GM18907 (cell line): ENCODE measurements around the gene MED26.

Source experiments
- ATAC-seq: cut with Tn5 transposase; IDR thresholded peaks from one replicate; pipeline ENCODE4 v1.9.1; 2021; ENCODE audit warnings: mild to moderate bottlenecking, moderate library complexity; ENCODE audit not compliant: unreplicated experiment

The MED26 gene

DNA sequence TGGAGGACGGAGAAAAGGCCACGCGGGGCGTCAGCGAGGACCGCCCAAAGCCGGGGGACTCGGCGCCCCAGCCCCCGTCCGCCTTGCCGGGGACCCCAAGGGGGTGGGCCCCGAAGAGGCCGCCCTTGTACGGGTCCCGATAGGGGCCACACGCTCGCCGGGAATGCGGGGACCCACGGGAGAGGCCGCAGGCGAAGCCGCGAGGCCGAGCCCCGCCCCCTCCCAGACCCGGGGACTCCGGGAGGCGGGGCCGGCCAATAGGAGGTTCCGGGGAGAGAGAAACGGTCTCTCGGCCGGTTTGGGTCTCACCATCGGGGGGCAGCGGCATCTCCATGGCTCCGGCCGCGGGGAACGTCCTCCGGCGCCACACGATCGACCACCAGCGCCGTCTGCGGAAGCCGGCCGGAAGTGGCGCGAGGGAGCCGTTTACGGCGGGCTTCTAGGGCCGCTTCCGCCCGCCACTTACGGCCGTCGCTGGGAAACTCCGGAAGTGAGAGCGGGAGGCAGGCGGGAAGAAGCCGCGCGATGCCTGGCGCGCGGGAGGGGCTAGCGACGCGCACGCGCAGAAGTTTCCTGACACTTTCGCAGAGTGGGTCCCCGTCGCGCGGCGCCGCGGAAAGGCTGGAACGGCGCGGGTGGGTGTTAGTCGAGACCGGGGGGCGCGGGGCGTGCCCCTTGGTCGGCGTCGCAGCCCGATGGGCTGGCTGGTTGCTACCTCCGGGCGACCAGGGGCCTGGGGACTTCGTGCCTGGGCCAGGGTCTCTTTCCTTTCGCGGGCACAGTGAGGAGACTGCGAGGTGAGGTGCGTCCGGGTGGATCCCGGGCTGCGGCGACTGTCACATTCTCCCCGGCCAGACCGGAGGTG is 85.7 kb downstream of the MED26 start, which contains the start of gene CHERP:
Gene CHERP (minus strand): TSS at position 393 of the 865 bp plus-strand sequence. CDS start 59 bp downstream, at position 334.
- peak; percentile 70 for ATAC-seq

DNA sequence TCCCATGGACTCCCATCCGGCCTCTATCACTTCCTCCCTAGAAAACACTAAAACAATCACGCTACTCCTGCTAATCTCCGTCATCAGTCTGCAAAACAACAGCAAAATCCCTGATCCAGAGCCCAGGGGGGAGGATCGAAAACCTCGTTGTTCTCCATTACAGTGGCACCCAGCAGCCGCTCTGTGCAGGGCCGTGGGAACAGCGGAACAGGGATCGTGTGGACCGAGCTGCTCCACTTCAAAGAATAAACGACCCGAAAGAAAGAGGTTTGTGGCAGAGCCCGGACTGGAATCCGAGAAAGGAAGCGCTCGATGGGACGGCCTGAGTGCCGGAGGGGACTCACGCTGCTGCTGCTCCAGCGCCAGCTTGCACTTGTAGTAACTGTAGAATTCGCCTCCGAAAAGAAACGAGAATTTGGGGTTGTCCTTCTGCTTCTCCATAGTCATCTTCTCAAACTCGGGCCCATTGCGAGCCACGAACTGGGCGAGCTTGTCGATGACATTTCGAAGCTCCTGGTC is 86.4 kb downstream of the MED26 start:
- no peak for ATAC-seq

DNA sequence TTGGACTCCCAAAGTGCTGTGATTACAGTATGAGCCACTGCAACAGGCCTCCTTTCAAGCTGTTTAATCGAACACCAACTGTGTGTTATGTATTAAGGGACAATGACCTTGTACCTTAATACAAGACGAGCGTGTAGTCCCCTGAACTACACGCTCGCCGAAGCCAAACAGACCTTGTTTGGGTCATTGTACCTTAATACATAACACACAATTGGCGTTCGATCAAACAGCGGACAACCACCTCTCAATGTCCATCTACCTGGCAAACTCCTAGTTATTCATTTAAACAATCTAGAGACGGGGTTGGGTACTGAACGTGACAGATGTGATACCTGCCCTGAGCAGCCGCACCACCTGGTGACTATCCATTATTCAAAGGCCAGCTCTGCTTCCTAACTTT is 87.1 kb downstream of the MED26 start:
- ATAC-seq = no peak

DNA sequence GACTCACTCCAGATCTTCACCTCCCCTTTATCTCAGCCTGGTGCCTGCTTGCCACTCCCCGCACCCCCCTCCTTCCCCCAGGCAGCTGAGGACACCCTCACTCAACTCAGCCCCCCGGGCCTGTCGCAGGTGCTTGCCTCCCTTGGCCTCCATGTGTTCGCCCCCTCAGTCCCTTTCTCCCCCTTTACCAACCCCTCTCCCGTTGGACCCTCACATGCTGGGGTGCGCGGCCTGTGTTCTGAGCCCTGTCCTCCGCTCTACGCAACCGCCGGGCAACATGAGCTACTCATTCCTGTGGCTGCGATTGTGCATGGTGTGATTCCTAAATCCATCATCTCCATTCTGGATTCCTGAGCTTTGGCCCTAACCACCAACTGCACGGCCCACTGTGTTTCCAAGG is 90.9 kb downstream of the MED26 start:
- no peak for ATAC-seq

DNA sequence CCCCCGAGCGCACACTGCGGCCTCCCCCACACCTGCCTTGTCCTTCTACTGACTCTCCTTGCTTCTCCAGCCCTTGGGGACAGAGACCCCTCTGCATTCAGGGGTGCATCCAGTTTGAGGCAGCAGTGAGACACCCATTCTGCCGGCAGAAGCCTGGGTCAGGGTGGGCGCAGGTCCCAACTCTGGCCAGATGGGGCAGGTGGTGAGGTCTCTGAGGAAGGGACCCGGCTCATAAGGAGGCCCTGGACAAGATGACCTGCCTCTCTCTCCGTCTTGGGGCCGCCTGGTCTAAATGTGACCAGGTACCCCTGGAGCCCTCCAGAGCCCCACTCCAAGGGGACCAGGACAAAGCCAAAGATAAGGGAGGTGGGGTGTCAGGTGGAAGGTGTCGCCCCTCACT is 91.9 kb downstream of the MED26 start:
- ATAC-seq = no peak

DNA sequence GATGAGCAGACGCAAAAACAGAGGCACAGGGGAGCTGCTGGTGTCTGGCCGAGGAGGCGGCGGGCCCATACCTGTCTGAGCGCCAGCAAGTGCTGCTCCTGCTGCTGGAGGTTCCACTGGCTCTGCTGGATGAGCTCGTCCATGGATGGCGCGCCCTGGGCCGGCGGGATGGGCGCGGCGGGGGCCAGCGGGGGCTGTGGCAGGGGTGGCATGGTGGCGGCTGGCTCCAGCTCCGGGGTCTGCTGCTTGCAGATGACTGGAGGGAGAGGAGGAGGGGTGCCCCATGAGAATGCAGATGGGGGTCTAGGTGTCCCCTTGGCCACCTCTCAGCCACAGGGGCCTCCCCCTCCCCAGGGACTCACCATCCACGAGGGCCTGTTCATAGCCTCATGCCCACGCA is 92.6 kb downstream of the MED26 start:
- no peak for ATAC-seq

DNA sequence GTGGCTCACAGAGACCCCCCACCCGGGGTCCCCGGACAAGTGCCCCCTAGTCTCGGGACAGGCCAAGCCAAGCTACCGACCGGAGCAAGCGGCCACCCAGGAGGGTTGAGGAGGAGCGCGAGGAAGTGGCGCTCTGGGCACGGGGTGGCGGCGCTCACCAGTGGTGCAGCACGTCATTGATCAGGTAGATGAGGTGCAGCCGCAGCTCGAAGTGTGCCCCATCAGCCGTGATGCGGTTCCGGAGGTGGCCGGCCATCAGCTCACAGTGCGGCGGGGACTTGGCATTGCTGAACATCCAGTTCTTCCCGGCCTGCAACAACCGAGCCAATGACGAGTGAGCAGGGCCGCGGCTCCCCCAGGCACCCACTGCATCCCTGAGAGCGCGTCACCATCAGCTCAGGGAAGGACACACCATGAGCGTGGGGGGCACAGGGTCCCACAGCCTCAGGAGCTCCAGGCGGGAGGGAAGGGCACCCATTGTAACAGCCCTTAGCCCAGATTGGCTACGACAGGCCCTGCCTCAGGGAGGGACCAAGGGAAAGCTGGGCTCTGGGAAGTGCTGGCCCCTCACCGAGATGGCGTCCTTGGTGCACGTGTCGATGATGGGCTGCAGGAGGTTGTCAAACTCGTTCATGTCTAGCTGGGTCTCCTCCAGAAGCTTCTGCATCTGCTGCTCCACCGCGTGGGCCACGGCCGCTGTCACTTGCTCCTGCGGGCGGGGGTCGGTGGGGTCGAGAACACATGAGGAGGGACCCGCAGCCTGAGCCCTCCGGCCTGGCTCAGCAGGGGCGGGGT is 95.4 kb downstream of the MED26 start:
- ATAC-seq = no peak

DNA sequence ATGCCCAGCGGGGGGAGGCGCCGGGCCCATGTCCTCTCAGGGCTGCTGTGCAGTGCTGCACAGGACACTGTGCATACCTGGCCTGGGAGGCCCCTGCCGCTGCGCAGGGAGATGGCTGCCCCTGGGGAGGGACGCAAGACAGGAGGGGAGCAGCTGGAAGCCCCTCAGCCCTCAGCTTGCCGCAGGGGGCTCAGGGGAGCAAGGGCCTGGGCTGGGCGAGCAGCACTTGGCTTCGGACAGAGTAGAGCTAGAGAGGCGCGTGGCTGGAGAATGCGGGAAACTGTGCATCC is 96.7 kb downstream of the MED26 start:
- no peak for ATAC-seq

DNA sequence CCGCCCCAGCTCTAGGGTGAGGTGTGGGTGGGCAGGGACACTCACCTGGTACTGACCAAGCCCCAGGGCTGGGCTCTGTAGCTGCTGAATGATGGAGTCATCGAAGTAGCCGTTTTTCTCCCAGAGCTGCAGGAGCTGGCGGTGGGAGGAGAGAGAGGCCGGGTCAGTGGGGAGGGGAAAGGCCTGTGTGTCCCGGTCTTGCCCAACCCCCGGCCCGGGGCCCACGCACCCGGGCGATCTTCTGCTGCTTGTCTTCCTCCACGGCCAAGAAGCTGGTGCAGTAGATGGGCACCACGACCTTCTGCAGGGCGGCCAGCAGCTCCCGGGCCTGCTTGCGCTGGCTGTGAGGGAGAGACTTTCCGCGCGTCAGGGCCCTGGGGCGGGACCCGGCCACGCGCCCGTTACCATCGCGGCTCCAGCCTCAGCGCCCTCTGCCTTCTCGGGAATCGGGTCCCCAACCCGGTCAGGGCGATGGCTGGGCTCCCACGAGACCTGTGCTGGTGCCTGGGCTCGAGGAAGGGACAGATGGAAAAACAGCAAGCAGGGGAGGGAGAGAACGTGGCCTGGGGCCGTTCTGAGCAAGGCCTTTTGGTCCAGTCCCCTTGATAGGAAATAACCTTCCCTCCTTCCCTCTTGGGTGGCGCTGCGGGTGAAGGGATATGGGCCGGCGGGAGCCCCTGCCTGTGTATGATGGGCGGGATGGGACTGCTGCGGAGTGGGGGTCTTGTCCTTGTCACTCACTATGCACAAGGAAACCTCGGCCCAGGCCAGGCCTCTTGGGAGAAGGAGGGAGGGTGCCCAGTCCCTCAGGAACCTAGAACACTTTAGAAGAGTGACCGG is 97.2 kb downstream of the MED26 start:
- ATAC-seq = no peak

DNA sequence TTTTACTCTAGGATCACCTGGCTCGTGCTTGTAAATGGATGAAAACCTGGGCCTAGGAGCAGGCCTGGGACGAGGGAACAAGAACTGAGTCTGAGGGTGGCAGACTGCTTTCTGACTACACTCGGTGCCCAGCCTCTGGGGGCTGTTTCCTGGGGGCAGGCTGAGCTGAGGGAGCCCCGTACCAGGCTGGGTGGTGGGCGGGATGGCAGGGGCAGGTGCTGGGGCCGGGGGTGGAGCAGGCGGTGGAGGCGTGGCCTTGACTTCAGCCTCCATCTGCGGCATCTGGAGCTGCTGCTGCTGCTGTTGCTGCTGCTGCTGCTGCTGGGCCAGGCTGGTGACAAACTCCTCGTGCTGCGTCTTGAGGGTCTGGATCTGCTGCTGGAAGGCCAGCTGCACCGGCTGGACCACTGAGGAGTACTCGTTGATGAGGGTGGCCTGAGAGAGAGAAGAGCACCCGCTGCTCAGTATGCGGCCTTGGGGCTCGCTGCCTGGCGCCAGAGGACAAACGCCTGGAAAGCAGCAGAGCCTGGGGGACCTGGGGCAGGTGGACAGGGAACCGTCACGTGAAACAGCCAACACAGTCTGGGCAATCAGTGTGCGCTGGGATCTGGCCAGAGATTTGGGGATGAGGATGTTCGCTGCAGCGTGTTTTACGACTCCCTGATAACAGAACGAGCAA is 98.4 kb downstream of the MED26 start:
- no peak for ATAC-seq

DNA sequence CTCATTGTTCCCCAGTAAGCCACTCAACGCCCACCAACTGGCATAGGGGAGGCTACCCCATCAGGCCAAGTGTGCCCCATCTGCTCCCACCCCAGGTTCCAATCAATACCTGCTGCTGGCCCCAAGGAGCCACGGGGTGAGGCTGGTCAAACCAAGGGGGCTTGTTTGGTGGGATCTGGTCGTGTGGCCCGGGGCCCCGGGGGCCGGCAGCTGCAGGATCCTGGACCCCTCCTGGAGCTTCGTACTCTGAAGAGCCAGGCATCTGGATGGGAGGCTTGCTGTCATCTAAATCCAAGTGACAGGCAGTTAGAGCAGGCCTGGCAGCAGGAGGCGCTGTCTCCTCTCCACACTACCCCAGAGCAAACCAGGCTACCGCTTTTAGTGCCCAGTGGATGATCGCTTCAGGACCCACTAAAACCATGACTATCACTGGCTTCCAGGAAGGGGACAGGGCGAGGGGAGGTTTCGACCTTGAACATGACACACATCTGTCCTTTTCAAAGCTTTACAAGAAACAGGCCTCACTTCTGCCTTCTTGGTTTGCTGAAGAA is 100.0 kb downstream of the MED26 start:
- ATAC-seq = no peak

DNA sequence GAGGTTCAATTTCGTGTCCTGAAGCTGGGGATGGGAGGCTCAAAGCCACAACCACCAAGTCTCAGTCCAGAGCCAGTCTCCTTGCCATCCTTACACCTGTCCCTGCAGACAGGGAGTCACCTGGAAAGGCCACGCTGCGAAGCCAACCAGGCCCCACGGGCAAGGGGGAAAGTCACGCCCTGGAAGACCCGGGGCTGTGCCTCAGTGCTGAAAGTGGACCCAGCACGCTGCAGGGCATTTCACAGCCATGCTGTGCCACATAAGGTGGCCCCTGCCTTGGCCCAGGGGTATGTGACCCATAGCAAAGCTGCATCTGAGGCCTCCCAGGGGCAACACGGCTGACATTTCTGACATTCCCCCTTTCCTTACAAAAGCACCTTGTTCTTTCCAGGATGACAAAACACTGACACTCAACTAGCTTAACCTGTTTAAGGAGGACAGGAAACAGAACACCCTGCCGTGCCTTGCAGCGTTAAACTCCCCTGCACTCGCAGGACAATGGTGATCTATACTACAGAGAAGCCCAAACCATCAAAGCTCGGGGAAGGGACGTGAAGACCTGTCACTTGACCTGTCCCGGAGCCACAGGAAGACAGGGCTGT is 100.6 kb downstream of the MED26 start:
- ATAC-seq = no peak

DNA sequence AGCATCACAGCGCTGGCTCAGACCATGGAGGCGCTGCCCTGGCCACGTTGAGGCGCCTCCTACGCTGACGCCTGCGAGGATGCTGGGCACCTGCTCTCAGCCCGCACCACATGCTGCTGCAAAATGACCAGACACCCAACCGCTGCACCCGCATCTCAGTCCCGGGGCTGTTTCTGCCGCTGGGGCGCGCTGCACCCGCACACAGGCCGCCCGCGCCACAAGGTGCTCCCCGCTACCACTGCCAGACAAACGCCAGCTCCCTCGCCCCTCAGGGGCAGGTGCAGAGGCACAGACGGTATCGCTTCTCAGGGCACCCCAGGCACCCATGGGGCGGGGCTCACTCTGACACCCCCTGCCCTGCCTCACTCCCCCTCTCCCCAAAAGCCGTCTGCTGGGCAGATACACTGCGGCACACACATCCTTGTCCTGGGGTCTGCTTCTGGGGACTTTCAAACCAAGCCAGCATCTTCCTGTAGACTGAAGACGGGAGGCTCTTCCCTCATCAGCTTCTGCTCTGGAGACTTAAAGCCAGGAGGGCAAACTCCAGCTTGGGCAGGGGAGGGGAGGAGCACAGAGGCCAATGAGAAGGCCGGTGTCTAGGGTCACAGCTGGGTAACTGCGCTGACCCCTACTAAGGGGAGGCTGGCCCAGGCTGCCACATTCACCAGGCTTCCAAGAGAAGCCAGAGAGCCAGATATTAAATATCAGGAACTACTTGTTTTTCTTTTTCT is 102.1 kb downstream of the MED26 start:
- ATAC-seq = no peak

DNA sequence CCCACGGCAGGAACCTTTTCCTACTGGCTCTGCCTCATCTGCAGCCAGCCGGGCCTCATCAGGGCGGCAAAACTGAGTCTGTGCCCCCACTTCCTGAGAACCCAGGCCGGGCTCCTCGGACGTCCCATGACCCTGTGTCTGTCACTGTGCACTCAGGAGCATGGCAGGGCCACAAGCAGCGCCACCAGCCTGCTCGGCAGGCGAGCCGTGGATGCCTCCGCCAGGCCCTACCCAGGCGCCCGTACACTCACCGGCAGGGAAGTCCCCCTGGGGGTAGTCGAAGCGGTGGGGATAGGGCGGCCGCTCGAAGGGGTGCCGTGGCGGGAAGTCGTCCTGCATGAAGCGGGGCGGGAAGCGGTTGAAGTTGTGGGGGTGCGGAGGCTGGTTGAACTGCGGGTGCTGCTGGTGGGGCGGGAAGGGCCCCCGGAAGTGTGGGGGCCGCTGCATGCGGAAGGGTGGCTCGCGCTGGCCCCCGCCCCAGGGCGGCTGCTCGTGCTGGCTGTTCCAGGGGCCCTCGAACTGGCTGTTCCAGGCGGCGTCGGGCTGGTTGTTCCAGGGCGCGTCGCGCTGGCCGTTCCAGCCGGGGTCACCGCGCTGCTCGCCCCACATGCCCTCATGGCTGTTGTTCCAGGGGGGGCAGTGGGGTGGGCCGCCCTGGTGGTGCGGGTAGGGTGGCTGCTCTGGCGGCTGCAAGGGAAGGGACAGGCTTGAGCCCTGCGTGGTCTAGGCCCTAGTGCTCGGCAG is 102.8 kb downstream of the MED26 start:
- ATAC-seq = no peak
